Measurements from ENCODE around the gene NELL1.

NELL1 gene

DNA sequence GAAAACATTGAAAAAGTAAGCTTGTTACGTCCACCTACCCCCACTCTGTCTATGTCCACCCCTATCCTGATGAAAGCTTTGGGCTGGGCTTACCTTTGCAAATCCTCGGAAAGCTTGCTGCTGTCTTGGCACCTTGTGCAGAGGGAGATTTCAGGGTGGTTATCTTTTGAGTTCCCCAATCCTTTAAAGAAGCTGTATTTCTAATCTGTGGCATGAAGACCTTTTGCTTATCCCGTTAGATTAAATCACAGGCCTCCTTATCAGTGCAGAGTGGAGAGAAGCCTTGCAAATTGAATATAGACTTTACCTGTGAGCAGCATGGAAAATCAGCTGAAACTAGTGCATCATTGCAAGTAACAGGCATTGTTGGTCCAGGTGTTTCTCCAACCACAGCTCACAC, 942.9 kb downstream of the NELL1 start:
- TF ChIP-seq ISL1 (CRISPR knock-in tag; IDR thresholded peaks at IDR 0.05) (no peak), ZNF565 (CRISPR knock-in tag; conservative IDR thresholded peaks at IDR 0.05; ENCODE audit: low read depth) (no peak)
- no peak for ATAC-seq

DNA sequence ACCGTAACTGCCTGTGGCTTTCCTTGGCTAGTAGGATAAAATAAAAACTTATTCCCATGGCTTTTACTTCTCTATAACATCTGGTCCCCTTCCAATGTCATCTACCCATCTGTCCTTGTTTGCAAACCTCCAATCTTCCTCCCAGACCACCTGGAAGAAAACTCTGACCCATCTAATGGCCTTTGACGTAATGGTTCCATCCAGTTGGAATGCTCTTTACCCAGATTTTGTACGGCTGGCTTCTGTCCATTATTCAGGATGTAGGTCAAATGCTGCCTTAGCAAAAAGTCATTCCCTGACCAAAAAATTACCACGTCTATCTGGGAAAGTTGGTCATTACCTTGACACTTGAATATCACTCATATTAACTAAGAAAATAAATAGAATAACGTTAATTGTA, 945.6 kb downstream of the NELL1 start:
- ATAC-seq = no peak
- TF ChIP-seq ZNF8 (CRISPR knock-in tag; IDR thresholded peaks at IDR 0.05) (no peak), ZFP3 (CRISPR knock-in tag; IDR thresholded peaks at IDR 0.05) (no peak), RARB (CRISPR knock-in tag; IDR thresholded peaks at IDR 0.05) (no peak), PPARA (CRISPR knock-in tag; IDR thresholded peaks at IDR 0.05; ENCODE audit: borderline replicate concordance) (no peak), CSDC2 (CRISPR knock-in tag; IDR thresholded peaks at IDR 0.05) (no peak), ZC3H10 (CRISPR knock-in tag; IDR thresholded peaks at IDR 0.05) (no peak), TCF4 (CRISPR knock-in tag; IDR thresholded peaks at IDR 0.05; ENCODE audit: borderline replicate concordance) (no peak), ZFP30 (CRISPR knock-in tag; IDR thresholded peaks at IDR 0.05) (no peak), ZNF565 (CRISPR knock-in tag; conservative IDR thresholded peaks at IDR 0.05; ENCODE audit: low read depth) (no peak), ZNF70 (CRISPR knock-in tag; IDR thresholded peaks at IDR 0.05) (no peak), ISL1 (CRISPR knock-in tag; IDR thresholded peaks at IDR 0.05) (no peak), ESRRG (CRISPR knock-in tag; IDR thresholded peaks at IDR 0.05) (no peak), GLIS3 (CRISPR knock-in tag; IDR thresholded peaks at IDR 0.05) (no peak), OSR1 (CRISPR knock-in tag; IDR thresholded peaks at IDR 0.05) (no peak)
- TF ChIP-seq, protein P1, sequence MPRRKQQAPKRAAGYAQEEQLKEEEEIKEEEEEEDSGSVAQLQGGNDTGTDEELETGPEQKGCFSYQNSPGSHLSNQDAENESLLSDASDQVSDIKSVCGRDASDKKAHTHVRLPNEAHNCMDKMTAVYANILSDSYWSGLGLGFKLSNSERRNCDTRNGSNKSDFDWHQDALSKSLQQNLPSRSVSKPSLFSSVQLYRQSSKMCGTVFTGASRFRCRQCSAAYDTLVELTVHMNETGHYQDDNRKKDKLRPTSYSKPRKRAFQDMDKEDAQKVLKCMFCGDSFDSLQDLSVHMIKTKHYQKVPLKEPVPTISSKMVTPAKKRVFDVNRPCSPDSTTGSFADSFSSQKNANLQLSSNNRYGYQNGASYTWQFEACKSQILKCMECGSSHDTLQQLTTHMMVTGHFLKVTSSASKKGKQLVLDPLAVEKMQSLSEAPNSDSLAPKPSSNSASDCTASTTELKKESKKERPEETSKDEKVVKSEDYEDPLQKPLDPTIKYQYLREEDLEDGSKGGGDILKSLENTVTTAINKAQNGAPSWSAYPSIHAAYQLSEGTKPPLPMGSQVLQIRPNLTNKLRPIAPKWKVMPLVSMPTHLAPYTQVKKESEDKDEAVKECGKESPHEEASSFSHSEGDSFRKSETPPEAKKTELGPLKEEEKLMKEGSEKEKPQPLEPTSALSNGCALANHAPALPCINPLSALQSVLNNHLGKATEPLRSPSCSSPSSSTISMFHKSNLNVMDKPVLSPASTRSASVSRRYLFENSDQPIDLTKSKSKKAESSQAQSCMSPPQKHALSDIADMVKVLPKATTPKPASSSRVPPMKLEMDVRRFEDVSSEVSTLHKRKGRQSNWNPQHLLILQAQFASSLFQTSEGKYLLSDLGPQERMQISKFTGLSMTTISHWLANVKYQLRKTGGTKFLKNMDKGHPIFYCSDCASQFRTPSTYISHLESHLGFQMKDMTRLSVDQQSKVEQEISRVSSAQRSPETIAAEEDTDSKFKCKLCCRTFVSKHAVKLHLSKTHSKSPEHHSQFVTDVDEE (CRISPR knock-in tag; IDR thresholded peaks at IDR 0.05) = no peak
- TF ChIP-seq, protein P2, sequence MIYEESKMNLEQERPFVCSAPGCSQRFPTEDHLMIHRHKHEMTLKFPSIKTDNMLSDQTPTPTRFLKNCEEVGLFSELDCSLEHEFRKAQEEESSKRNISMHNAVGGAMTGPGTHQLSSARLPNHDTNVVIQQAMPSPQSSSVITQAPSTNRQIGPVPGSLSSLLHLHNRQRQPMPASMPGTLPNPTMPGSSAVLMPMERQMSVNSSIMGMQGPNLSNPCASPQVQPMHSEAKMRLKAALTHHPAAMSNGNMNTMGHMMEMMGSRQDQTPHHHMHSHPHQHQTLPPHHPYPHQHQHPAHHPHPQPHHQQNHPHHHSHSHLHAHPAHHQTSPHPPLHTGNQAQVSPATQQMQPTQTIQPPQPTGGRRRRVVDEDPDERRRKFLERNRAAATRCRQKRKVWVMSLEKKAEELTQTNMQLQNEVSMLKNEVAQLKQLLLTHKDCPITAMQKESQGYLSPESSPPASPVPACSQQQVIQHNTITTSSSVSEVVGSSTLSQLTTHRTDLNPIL (CRISPR knock-in tag; IDR thresholded peaks at IDR 0.05; ENCODE audit: low read depth) = no peak
- TF ChIP-seq, protein P3, sequence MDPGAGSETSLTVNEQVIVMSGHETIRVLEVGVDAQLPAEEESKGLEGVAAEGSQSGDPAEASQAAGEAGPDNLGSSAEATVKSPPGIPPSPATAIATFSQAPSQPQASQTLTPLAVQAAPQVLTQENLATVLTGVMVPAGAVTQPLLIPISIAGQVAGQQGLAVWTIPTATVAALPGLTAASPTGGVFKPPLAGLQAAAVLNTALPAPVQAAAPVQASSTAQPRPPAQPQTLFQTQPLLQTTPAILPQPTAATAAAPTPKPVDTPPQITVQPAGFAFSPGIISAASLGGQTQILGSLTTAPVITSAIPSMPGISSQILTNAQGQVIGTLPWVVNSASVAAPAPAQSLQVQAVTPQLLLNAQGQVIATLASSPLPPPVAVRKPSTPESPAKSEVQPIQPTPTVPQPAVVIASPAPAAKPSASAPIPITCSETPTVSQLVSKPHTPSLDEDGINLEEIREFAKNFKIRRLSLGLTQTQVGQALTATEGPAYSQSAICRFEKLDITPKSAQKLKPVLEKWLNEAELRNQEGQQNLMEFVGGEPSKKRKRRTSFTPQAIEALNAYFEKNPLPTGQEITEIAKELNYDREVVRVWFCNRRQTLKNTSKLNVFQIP (CRISPR knock-in tag; IDR thresholded peaks at IDR 0.05; ENCODE audit: borderline replicate concordance, low read depth) = no peak
- TF ChIP-seq, protein P4, sequence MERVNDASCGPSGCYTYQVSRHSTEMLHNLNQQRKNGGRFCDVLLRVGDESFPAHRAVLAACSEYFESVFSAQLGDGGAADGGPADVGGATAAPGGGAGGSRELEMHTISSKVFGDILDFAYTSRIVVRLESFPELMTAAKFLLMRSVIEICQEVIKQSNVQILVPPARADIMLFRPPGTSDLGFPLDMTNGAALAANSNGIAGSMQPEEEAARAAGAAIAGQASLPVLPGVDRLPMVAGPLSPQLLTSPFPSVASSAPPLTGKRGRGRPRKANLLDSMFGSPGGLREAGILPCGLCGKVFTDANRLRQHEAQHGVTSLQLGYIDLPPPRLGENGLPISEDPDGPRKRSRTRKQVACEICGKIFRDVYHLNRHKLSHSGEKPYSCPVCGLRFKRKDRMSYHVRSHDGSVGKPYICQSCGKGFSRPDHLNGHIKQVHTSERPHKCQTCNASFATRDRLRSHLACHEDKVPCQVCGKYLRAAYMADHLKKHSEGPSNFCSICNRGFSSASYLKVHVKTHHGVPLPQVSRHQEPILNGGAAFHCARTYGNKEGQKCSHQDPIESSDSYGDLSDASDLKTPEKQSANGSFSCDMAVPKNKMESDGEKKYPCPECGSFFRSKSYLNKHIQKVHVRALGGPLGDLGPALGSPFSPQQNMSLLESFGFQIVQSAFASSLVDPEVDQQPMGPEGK (CRISPR knock-in tag; IDR thresholded peaks at IDR 0.05; ENCODE audit: borderline replicate concordance) = no peak
- TF ChIP-seq, protein P5, sequence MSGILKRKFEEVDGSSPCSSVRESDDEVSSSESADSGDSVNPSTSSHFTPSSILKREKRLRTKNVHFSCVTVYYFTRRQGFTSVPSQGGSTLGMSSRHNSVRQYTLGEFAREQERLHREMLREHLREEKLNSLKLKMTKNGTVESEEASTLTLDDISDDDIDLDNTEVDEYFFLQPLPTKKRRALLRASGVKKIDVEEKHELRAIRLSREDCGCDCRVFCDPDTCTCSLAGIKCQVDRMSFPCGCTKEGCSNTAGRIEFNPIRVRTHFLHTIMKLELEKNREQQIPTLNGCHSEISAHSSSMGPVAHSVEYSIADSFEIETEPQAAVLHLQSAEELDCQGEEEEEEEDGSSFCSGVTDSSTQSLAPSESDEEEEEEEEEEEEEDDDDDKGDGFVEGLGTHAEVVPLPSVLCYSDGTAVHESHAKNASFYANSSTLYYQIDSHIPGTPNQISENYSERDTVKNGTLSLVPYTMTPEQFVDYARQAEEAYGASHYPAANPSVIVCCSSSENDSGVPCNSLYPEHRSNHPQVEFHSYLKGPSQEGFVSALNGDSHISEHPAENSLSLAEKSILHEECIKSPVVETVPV (CRISPR knock-in tag; IDR thresholded peaks at IDR 0.05) = no peak

DNA sequence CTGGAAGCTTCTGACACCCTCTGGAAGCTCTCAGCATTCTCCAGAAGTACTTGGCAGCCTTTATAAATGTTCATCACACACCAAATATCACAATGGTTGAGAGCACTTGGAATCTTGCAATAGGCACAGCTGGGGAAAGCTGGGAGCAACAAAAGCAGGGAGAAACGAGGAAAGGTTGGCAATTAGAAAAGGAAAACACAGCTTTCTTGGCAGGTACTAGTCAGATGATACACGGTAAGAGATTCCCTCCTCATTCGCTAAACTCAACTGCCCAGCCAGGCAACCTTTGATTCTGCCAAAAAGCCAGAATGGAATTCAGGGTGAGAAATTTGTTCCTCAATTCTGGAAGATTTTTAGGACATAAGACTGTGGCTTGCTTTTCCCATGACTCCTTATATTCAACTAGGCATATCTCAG, 946.6 kb downstream of the NELL1 start:
- TF ChIP-seq RARB (CRISPR knock-in tag; IDR thresholded peaks at IDR 0.05) (no peak), SNAI2 (CRISPR knock-in tag; IDR thresholded peaks at IDR 0.05) (no peak), ZNF70 (CRISPR knock-in tag; IDR thresholded peaks at IDR 0.05) (no peak), ZFP30 (CRISPR knock-in tag; IDR thresholded peaks at IDR 0.05) (no peak), ZFP3 (CRISPR knock-in tag; IDR thresholded peaks at IDR 0.05) (no peak), ARNTL (CRISPR knock-in tag; IDR thresholded peaks at IDR 0.05; ENCODE audit: borderline replicate concordance, low read depth) (no peak), PPARA (CRISPR knock-in tag; IDR thresholded peaks at IDR 0.05; ENCODE audit: borderline replicate concordance) (no peak), OSR1 (CRISPR knock-in tag; IDR thresholded peaks at IDR 0.05) (no peak), ISL1 (CRISPR knock-in tag; IDR thresholded peaks at IDR 0.05) (no peak), BACH2 (CRISPR knock-in tag; IDR thresholded peaks at IDR 0.05; ENCODE audit: borderline replicate concordance) (no peak), TOX (CRISPR knock-in tag; IDR thresholded peaks at IDR 0.05; ENCODE audit: borderline replicate concordance) (no peak)
- TF ChIP-seq, protein P2 (CRISPR knock-in tag; IDR thresholded peaks at IDR 0.05; ENCODE audit: low read depth) = no peak
- ATAC-seq = no peak

Measured in SK-N-SH treated with all-trans-retinoic acid at 6 μM for 48 hours (cell line).